ENCODE results near the gene HNMT. TPM values are rescaled to one million over a fixed set of nuclear protein-coding genes. Genes with fewer than 3 reads are reported as not detected.

HNMT gene
- total RNA-seq (2022; extraction: Qiagen RNA extraction): 0.47 to 1.6 TPM (median 0.71 TPM) in 5 replicates

DNA sequence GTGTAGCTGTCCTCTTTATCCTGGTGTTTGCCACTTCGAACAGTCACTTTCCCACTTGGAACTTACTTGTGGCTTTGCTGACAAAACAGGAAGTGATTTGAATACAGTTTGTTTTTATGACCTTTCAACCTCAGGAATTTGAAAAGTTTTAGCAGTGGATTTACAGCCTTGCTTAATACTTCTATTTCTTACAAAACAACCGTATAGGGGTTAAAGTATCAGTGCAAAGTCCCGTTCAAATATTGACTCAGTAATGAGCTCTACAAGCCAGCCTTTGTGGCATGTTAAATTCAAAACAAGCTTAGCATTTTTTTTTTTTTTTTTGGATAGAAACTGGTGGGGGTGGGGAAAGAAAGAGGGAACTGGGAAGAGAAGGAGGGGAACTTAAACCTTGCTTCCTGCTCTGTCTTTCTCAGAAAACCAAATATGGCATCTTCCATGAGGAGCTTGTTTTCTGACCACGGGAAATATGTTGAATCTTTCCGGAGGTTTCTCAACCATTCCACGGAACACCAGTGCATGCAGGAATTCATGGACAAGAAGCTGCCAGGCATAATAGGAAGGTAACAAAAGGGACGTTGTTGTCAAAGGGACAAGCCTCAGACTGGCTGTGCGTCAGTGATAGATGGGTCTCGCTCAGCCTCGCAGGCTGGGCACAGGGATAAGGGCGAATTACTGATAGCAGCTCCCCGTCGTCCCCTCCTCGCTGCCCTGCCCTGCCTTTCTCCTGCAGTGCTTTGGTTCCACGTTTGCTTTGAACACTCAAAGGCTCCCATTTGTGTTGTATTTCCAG, at the start of gene HNMT:
Gene HNMT (plus strand): TSS at position 408 of the 793 bp plus-strand sequence. CDS start 19 bp downstream, at position 427.

Measured in A549 treated with CORT108297 at 1 μM for 4 hours (cell line).